ENCODE results near the gene CEP295NL. TPM values are rescaled to one million over a fixed set of nuclear protein-coding genes. Genes with fewer than 3 reads are reported as not detected.

The CEP295NL gene
- total and polyA plus RNA-seq, 2 of the 13 experiments (the other 11 are each of a cell fraction or from before 2014, with no cell fraction given): not detected

- TF ChIP-seq HNF1A (IDR thresholded peaks at IDR 0.05; ENCODE audit: low read depth) (no peak), HNF1A (CRISPR knock-in tag; IDR thresholded peaks at IDR 0.05; ENCODE audit: borderline replicate concordance) (no peak), ZNF530 (CRISPR knock-in tag; IDR thresholded peaks at IDR 0.05; ENCODE audit: low read depth) (no peak), KLF6 (CRISPR knock-in tag; IDR thresholded peaks at IDR 0.05) (no peak), FOXA1 (IDR thresholded peaks at IDR 0.05) (no peak), FOXA1 (CRISPR knock-in tag; IDR thresholded peaks at IDR 0.05) (peak; percentile 86), FOXA3 (CRISPR knock-in tag; IDR thresholded peaks at IDR 0.05) (peak; percentile 77), ZBTB10 (CRISPR knock-in tag; IDR thresholded peaks at IDR 0.05; ENCODE audit: borderline replicate concordance) (peak; percentile 27; the same call in 1 of the 2 replicates), SP5 (CRISPR knock-in tag; IDR thresholded peaks at IDR 0.05; ENCODE audit: borderline replicate concordance, low read depth) (peak; percentile 39; the same call in 1 of the 2 replicates), ZNF101 (CRISPR knock-in tag; IDR thresholded peaks at IDR 0.05; ENCODE audit: borderline replicate concordance, low read depth) (no peak), CBX5 (CRISPR knock-in tag; IDR thresholded peaks at IDR 0.05; ENCODE audit: borderline replicate concordance) (peak; percentile 14; the same call in 1 of the 2 replicates), ZFP91 (CRISPR knock-in tag; IDR thresholded peaks at IDR 0.05; ENCODE audit: borderline replicate concordance) (peak; percentile 93), HOMEZ (CRISPR knock-in tag; IDR thresholded peaks at IDR 0.05; ENCODE audit: low read depth) (no peak), ZNF20 (CRISPR knock-in tag; IDR thresholded peaks at IDR 0.05) (no peak), HNF4A (CRISPR knock-in tag; IDR thresholded peaks at IDR 0.05) (no peak), SRY (CRISPR knock-in tag; IDR thresholded peaks at IDR 0.05) (no peak), THRA (CRISPR knock-in tag; IDR thresholded peaks at IDR 0.05; ENCODE audit: borderline replicate concordance) (0 out of 2 replicates have a peak, but pooled peaks have one; percentile 14), SMAD9 (CRISPR knock-in tag; IDR thresholded peaks at IDR 0.05) (no peak), TBX3 (IDR thresholded peaks at IDR 0.05; ENCODE audit: borderline replicate concordance) (no peak)
These were observed 49.1 kb upstream of the CEP295NL start (continued) for GRCh38 chr17:78951967-78952551.

Measured in HepG2 (cell line).